GM23338 (cell line): ENCODE data around the gene UNC79. TPM values are rescaled to one million over a fixed set of nuclear protein-coding genes. Genes with fewer than 3 reads are reported as not detected.

Experiments
- ATAC-seq: fragments of 200-7000 bp; cut with Tn5 transposase; 3 replicates; pipeline ENCODE4 v1.9.1; 2020
- DNase-seq: peaks from one replicate; pipeline ENCODE4 v3.0.0-alpha.2; 2015; ENCODE audit warnings: low spot score
- H2AFZ ChIP-seq: fragments of 200-600 bp; sonication (generic); 2 replicates; pipeline ENCODE4 v1.8.0; 2016; ENCODE audit warnings: antibody characterized with exemption, mild to moderate bottlenecking, moderate library complexity
- H3F3A ChIP-seq: fragments of 200-600 bp; sonication (generic); replicated peaks from 2 replicates; pipeline ENCODE4 v1.8.0; 2017; ENCODE audit warnings: antibody characterized with exemption, mixed run types, low read depth
- H3K27ac ChIP-seq: fragments of 200-600 bp; sonication (generic); 2 replicates; pipeline ENCODE4 v1.6.1; 2016; ENCODE audit warnings: low read depth
- H3K27me3 ChIP-seq: fragments of 200-600 bp; sonication (generic); 2 replicates; pipeline ENCODE4 v1.8.0; 2016; ENCODE audit warnings: mild to moderate bottlenecking, mixed run types, moderate library complexity; ENCODE audit not compliant: insufficient read depth
- H3K36me3 ChIP-seq: fragments of 200-600 bp; sonication (generic); 2 replicates; pipeline ENCODE4 v1.8.0; 2016; ENCODE audit warnings: mild to moderate bottlenecking; ENCODE audit not compliant: insufficient read depth
- H3K4me1 ChIP-seq: fragments of 200-600 bp; sonication (generic); 2 replicates; pipeline ENCODE4 v1.8.0; 2016; ENCODE audit warnings: mild to moderate bottlenecking, moderate library complexity; ENCODE audit not compliant: insufficient read depth
- H3K4me2 ChIP-seq: fragments of 200-600 bp; sonication (generic); 2 replicates; pipeline ENCODE4 v1.7.1; 2017; ENCODE audit warnings: mixed run types
- H3K4me3 ChIP-seq: fragments of 200-600 bp; sonication (generic); 2 replicates; pipeline ENCODE4 v1.6.1; 2016; ENCODE audit warnings: mixed run types
- H3K79me2 ChIP-seq: fragments of 200-600 bp; sonication (generic); replicated peaks from 2 replicates; pipeline ENCODE4 v1.8.0; 2017; ENCODE audit warnings: mild to moderate bottlenecking; ENCODE audit not compliant: insufficient read depth
- H3K9me2 ChIP-seq: fragments of 200-600 bp; sonication (generic); 2 replicates; pipeline ENCODE4 v1.8.0; 2017; ENCODE audit not compliant: insufficient read depth
- H4K20me1 ChIP-seq: fragments of 200-600 bp; sonication (generic); replicated peaks from 2 replicates; pipeline ENCODE4 v1.8.0; 2017; ENCODE audit warnings: mild to moderate bottlenecking; ENCODE audit not compliant: insufficient read depth
- H3K27ac Mint-ChIP-seq: 2 replicates; pipeline ENCODE4 v1.8.0; 2020; ENCODE audit warnings: inconsistent platforms, mild to moderate bottlenecking, moderate library complexity, mixed read lengths
- H3K27me3 Mint-ChIP-seq: 3 replicates; pipeline ENCODE4 v1.8.0; 2022; ENCODE audit warnings: low read depth, mild to moderate bottlenecking, moderate library complexity, mixed read lengths, inconsistent platforms; ENCODE audit not compliant: insufficient read depth, poor library complexity
- H3K36me3 Mint-ChIP-seq: 3 replicates; pipeline ENCODE4 v1.8.0; 2021; ENCODE audit warnings: low read depth, mild to moderate bottlenecking, inconsistent platforms, moderate library complexity, mixed read lengths
- H3K4me1 Mint-ChIP-seq: 3 replicates; pipeline ENCODE4 v1.8.0; 2020; ENCODE audit warnings: mild to moderate bottlenecking, inconsistent platforms, mixed read lengths
- H3K4me3 Mint-ChIP-seq: 3 replicates; pipeline ENCODE4 v1.8.0; 2021; ENCODE audit warnings: moderate library complexity, mild to moderate bottlenecking, inconsistent platforms, mixed read lengths
- H3K9me3 Mint-ChIP-seq: 3 replicates; pipeline ENCODE4 v1.8.0; 2020; ENCODE audit warnings: moderate library complexity, mild to moderate bottlenecking, inconsistent platforms, mixed read lengths
- CREB1 ChIP-seq: fragments of 250-450 bp; sonication (Bioruptor Pico); IDR thresholded peaks from 2 replicates; pipeline ENCODE4 v1.5.0; 2020; ENCODE audit warnings: low read depth, mild to moderate bottlenecking, moderate library complexity
- EZH2 ChIP-seq: fragments of 200-600 bp; sonication (generic); IDR thresholded peaks from one replicate; pipeline ENCODE4 v1.8.0; 2017; ENCODE audit warnings: antibody characterized with exemption, mild to moderate bottlenecking, low read depth; ENCODE audit not compliant: unreplicated experiment
- EZH2phosphoT487 ChIP-seq: fragments of 200-600 bp; sonication (generic); IDR thresholded peaks from one replicate; pipeline ENCODE4 v1.8.1; 2018; ENCODE audit warnings: antibody characterized with exemption; ENCODE audit not compliant: unreplicated experiment
- JUNB ChIP-seq: IDR thresholded peaks from one replicate; pipeline ENCODE4 v1.6.1; 2016; ENCODE audit warnings: antibody characterized with exemption; ENCODE audit not compliant: unreplicated experiment
- NANOG ChIP-seq: IDR thresholded peaks from 2 replicates; pipeline ENCODE4 v1.6.1; 2016; ENCODE audit warnings: antibody characterized with exemption, borderline replicate concordance
- POLR2AphosphoS5 ChIP-seq: IDR thresholded peaks from 2 replicates; pipeline ENCODE4 v1.6.1; 2016; ENCODE audit warnings: antibody characterized with exemption, low read depth
- STAT1 ChIP-seq: IDR thresholded peaks from one replicate; pipeline ENCODE4 v1.6.1; 2016; ENCODE audit warnings: antibody characterized with exemption; ENCODE audit not compliant: unreplicated experiment
- ZNF114 ChIP-seq: fragments of 250-450 bp; sonication (Bioruptor Pico); IDR thresholded peaks from 2 replicates; pipeline ENCODE4 v1.5.0; 2020; ENCODE audit warnings: mild to moderate bottlenecking, moderate library complexity
- ZNF331 ChIP-seq: fragments of 250-450 bp; sonication (Bioruptor Pico); IDR thresholded peaks from 2 replicates; pipeline ENCODE4 v1.5.0; 2020; ENCODE audit warnings: low read depth, mild to moderate bottlenecking, moderate library complexity
- polyA plus RNA-seq: library from polyadenylated mRNA; unstranded; fragments of >200 nt; fragmentation: Nextera tagmentation; extraction: Ambion mirVana; gene quantifications from 2 replicates; pipeline ENCODE4 v1.2.1, GENCODE V29; 2016
- total RNA-seq: library from RNA; depleted of rRNA; stranded (reverse); fragments of >200 nt; shearing (Covaris generic); gene quantifications from 2 replicates; pipeline ENCODE4 v1.2.3, GENCODE V29; 2014
- TF ChIP-seq, protein P1 (sequence below), 2 experiments: fragments of 200-600 bp in 1 of 2; sonication (generic) in 1 of 2; conservative IDR thresholded peaks; 2 replicates each; pipeline versions ENCODE4 v1.5.1 to v1.6.1; 2016 to 2017; ENCODE audit warnings: antibody characterized with exemption in 2 of 2, low read depth in 2 of 2, mild to moderate bottlenecking in 2 of 2, moderate library complexity in 1 of 2
- TF ChIP-seq, protein P2 (sequence below): IDR thresholded peaks from one replicate; pipeline ENCODE4 v1.6.1; 2018; ENCODE audit warnings: antibody characterized with exemption; ENCODE audit not compliant: unreplicated experiment
- TF ChIP-seq, protein P3 (sequence below): fragments of 250-450 bp; sonication (Bioruptor Pico); IDR thresholded peaks from 2 replicates; pipeline ENCODE4 v1.5.0; 2020; ENCODE audit warnings: mild to moderate bottlenecking, moderate library complexity
- TF ChIP-seq, protein P4 (sequence below): IDR thresholded peaks from 2 replicates; pipeline ENCODE4 v1.6.1; 2016; ENCODE audit warnings: antibody characterized with exemption

The UNC79 gene
- total and polyA plus RNA-seq, 2 experiments from 2014 or later: 1.8 to 3.6 TPM

DNA sequence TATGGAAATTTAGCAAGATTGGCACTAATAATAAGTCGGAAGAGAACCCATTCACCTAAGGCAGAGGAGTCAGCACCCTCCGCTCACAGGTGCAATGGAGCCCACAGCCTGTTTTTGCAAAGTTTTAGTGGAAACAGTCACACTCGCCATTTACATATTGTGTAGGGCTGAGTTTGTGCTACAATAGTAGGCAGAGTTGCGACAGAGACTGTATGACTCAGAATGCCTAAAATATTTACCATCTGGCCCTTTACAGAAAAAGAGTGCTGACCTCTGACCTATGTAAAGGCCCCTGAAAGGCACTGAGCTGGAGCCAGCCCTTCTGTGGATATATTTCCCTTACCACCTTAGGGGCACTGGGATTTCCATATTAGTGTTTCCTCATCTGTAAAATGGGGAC, 278.5 kb downstream of the UNC79 start:
- no peaks in the 10 kb centered on the region for H3K9me2 ChIP-seq
- peaks cover 7% of the 10 kb centered on the region for H3K27me3 Mint-ChIP-seq
- H3F3A ChIP-seq: no peaks in the 10 kb centered on the region
- no peak overlapping the region for H3K4me3 Mint-ChIP-seq
- H3K27ac ChIP-seq: no peak overlapping the region
- no peaks in the 10 kb centered on the region for H4K20me1 ChIP-seq
- H3K4me2 ChIP-seq: no peak overlapping the region
- H3K27me3 ChIP-seq: no peaks in the 10 kb centered on the region
- DNase-seq (no peak), ATAC-seq (no peak)
- H3K4me1 ChIP-seq: no peaks in the 10 kb centered on the region; the same call in 1 of the 2 replicates
- H3K36me3 ChIP-seq: no peaks in the 10 kb centered on the region
- H2AFZ ChIP-seq: no peak overlapping the region
- no peak overlapping the region for H3K4me3 ChIP-seq
- no peaks in the 10 kb centered on the region for H3K79me2 ChIP-seq
- peaks cover 22% of the 10 kb centered on the region for H3K4me1 Mint-ChIP-seq
- H3K27ac Mint-ChIP-seq: no peak overlapping the region
- H3K9me3 Mint-ChIP-seq: no peaks in the 10 kb centered on the region
- no peak for TF ChIP-seq POLR2AphosphoS5
- TF ChIP-seq EZH2phosphoT487: no peak
- TF ChIP-seq, protein P1, sequence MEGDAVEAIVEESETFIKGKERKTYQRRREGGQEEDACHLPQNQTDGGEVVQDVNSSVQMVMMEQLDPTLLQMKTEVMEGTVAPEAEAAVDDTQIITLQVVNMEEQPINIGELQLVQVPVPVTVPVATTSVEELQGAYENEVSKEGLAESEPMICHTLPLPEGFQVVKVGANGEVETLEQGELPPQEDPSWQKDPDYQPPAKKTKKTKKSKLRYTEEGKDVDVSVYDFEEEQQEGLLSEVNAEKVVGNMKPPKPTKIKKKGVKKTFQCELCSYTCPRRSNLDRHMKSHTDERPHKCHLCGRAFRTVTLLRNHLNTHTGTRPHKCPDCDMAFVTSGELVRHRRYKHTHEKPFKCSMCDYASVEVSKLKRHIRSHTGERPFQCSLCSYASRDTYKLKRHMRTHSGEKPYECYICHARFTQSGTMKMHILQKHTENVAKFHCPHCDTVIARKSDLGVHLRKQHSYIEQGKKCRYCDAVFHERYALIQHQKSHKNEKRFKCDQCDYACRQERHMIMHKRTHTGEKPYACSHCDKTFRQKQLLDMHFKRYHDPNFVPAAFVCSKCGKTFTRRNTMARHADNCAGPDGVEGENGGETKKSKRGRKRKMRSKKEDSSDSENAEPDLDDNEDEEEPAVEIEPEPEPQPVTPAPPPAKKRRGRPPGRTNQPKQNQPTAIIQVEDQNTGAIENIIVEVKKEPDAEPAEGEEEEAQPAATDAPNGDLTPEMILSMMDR (conservative IDR thresholded peaks at IDR 0.05; ENCODE audit: low read depth in 2 of 2): no peak
- TF ChIP-seq STAT1: no peak
- TF ChIP-seq JUNB: no peak
- TF ChIP-seq CREB1: no peak
- TF ChIP-seq ZNF114 (CRISPR knock-in tag): no peak
- no peak for TF ChIP-seq EZH2
- TF ChIP-seq, protein P2, sequence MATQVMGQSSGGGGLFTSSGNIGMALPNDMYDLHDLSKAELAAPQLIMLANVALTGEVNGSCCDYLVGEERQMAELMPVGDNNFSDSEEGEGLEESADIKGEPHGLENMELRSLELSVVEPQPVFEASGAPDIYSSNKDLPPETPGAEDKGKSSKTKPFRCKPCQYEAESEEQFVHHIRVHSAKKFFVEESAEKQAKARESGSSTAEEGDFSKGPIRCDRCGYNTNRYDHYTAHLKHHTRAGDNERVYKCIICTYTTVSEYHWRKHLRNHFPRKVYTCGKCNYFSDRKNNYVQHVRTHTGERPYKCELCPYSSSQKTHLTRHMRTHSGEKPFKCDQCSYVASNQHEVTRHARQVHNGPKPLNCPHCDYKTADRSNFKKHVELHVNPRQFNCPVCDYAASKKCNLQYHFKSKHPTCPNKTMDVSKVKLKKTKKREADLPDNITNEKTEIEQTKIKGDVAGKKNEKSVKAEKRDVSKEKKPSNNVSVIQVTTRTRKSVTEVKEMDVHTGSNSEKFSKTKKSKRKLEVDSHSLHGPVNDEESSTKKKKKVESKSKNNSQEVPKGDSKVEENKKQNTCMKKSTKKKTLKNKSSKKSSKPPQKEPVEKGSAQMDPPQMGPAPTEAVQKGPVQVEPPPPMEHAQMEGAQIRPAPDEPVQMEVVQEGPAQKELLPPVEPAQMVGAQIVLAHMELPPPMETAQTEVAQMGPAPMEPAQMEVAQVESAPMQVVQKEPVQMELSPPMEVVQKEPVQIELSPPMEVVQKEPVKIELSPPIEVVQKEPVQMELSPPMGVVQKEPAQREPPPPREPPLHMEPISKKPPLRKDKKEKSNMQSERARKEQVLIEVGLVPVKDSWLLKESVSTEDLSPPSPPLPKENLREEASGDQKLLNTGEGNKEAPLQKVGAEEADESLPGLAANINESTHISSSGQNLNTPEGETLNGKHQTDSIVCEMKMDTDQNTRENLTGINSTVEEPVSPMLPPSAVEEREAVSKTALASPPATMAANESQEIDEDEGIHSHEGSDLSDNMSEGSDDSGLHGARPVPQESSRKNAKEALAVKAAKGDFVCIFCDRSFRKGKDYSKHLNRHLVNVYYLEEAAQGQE: no peak
- no peak for TF ChIP-seq NANOG
- no peak for TF ChIP-seq ZNF331 (CRISPR knock-in tag)
- TF ChIP-seq, protein P3, sequence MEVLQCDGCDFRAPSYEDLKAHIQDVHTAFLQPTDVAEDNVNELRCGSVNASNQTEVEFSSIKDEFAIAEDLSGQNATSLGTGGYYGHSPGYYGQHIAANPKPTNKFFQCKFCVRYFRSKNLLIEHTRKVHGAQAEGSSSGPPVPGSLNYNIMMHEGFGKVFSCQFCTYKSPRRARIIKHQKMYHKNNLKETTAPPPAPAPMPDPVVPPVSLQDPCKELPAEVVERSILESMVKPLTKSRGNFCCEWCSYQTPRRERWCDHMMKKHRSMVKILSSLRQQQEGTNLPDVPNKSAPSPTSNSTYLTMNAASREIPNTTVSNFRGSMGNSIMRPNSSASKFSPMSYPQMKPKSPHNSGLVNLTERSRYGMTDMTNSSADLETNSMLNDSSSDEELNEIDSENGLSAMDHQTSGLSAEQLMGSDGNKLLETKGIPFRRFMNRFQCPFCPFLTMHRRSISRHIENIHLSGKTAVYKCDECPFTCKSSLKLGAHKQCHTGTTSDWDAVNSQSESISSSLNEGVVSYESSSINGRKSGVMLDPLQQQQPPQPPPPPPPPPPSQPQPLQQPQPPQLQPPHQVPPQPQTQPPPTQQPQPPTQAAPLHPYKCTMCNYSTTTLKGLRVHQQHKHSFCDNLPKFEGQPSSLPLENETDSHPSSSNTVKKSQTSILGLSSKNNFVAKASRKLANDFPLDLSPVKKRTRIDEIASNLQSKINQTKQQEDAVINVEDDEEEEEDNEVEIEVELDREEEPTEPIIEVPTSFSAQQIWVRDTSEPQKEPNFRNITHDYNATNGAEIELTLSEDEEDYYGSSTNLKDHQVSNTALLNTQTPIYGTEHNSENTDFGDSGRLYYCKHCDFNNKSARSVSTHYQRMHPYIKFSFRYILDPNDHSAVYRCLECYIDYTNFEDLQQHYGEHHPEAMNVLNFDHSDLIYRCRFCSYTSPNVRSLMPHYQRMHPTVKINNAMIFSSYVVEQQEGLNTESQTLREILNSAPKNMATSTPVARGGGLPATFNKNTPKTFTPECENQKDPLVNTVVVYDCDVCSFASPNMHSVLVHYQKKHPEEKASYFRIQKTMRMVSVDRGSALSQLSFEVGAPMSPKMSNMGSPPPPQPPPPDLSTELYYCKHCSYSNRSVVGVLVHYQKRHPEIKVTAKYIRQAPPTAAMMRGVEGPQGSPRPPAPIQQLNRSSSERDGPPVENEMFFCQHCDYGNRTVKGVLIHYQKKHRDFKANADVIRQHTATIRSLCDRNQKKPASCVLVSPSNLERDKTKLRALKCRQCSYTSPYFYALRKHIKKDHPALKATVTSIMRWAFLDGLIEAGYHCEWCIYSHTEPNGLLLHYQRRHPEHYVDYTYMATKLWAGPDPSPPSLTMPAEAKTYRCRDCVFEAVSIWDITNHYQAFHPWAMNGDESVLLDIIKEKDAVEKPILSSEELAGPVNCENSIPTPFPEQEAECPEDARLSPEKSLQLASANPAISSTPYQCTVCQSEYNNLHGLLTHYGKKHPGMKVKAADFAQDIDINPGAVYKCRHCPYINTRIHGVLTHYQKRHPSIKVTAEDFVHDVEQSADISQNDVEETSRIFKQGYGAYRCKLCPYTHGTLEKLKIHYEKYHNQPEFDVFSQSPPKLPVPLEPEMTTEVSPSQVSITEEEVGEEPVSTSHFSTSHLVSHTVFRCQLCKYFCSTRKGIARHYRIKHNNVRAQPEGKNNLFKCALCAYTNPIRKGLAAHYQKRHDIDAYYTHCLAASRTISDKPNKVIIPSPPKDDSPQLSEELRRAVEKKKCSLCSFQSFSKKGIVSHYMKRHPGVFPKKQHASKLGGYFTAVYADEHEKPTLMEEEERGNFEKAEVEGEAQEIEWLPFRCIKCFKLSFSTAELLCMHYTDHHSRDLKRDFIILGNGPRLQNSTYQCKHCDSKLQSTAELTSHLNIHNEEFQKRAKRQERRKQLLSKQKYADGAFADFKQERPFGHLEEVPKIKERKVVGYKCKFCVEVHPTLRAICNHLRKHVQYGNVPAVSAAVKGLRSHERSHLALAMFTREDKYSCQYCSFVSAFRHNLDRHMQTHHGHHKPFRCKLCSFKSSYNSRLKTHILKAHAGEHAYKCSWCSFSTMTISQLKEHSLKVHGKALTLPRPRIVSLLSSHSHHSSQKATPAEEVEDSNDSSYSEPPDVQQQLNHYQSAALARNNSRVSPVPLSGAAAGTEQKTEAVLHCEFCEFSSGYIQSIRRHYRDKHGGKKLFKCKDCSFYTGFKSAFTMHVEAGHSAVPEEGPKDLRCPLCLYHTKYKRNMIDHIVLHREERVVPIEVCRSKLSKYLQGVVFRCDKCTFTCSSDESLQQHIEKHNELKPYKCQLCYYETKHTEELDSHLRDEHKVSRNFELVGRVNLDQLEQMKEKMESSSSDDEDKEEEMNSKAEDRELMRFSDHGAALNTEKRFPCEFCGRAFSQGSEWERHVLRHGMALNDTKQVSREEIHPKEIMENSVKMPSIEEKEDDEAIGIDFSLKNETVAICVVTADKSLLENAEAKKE (CRISPR knock-in tag): no peak
- TF ChIP-seq, protein P4, sequence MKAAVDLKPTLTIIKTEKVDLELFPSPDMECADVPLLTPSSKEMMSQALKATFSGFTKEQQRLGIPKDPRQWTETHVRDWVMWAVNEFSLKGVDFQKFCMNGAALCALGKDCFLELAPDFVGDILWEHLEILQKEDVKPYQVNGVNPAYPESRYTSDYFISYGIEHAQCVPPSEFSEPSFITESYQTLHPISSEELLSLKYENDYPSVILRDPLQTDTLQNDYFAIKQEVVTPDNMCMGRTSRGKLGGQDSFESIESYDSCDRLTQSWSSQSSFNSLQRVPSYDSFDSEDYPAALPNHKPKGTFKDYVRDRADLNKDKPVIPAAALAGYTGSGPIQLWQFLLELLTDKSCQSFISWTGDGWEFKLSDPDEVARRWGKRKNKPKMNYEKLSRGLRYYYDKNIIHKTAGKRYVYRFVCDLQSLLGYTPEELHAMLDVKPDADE: no peak
- H3K36me3 Mint-ChIP-seq: no peaks in the 10 kb centered on the region
